IPS-20b (cell line): ENCODE data around the gene NCAM2.

Source experiments
- H3K27ac ChIP-seq: one replicate; pipeline ENCODE4 v1.5.1; 2013; ENCODE audit warnings: low read length
- H3K27me3 ChIP-seq: 2 replicates; pipeline ENCODE4 v1.6.1; 2013; ENCODE audit warnings: mild to moderate bottlenecking, low read length, inconsistent platforms; ENCODE audit not compliant: insufficient read depth
- H3K36me3 ChIP-seq: 2 replicates; pipeline ENCODE4 v1.6.1; 2013; ENCODE audit warnings: low read depth, mild to moderate bottlenecking, inconsistent platforms, low read length, moderate library complexity; ENCODE audit not compliant: insufficient read depth
- H3K4me1 ChIP-seq: 2 replicates; pipeline ENCODE4 v1.6.1; 2013; ENCODE audit warnings: mild to moderate bottlenecking, control low read depth, inconsistent platforms, low read length, moderate library complexity; ENCODE audit not compliant: insufficient read depth
- H3K4me3 ChIP-seq: 2 replicates; pipeline ENCODE4 v1.5.1; 2013; ENCODE audit warnings: mild to moderate bottlenecking, low read length, inconsistent platforms
- H3K9ac ChIP-seq: 2 replicates; pipeline ENCODE4 v1.6.1; 2013; ENCODE audit warnings: low read depth, mild to moderate bottlenecking, inconsistent platforms, low read length, moderate library complexity
- H3K9me3 ChIP-seq: 2 replicates; pipeline ENCODE4 v1.6.1; 2013; ENCODE audit warnings: mild to moderate bottlenecking, low read depth, low read length, inconsistent platforms; ENCODE audit not compliant: insufficient read depth

Gene NCAM2

GRCh38 chr21:21067375-21067774, 69.2 kb downstream of the NCAM2 start:
- no peak overlapping the region for H3K9ac ChIP-seq
- H3K4me1 ChIP-seq = no peaks in the 10 kb centered on the region
- H3K27me3 ChIP-seq = no peaks in the 10 kb centered on the region
- no peaks in the 10 kb centered on the region for H3K36me3 ChIP-seq
- H3K9me3 ChIP-seq = no peaks in the 10 kb centered on the region
- no peak overlapping the region for H3K4me3 ChIP-seq
- H3K27ac ChIP-seq = no peak overlapping the region

- H3K27me3 ChIP-seq = no peaks in the 10 kb centered on the region
- H3K9me3 ChIP-seq = no peaks in the 10 kb centered on the region
- H3K36me3 ChIP-seq = no peaks in the 10 kb centered on the region
- H3K4me3 ChIP-seq = no peak overlapping the region
- H3K9ac ChIP-seq = no peak overlapping the region
- H3K27ac ChIP-seq = no peak overlapping the region
- H3K4me1 ChIP-seq = no peaks in the 10 kb centered on the region; the same call in 1 of the 2 replicates
These were observed 76.1 kb downstream of the NCAM2 start for GRCh38 chr21:21074305-21074704.

DNA sequence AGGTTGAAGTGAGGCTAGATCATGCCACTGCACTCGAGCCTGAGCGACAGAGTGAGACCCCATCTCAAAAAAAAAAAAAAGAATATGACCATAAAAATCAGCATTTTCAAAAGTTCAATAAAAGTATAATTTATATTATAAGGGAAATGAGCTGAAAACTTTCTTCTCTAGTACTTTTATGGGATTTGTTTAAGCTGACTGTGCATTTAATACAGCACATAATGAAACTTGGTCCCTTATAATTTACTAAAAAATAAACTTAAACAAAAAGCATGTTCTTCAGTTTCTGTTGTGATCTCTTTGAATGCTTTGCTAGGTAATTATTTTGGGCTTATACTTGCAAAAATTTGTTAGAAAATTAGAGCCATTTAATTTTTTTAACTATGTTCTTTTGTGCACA, 77.8 kb downstream of the NCAM2 start:
- H3K4me3 ChIP-seq = no peak overlapping the region
- peaks cover 9% of the 10 kb centered on the region; the same call in 1 of the 2 replicates for H3K4me1 ChIP-seq
- H3K27me3 ChIP-seq = no peaks in the 10 kb centered on the region
- no peaks in the 10 kb centered on the region for H3K9me3 ChIP-seq
- no peak overlapping the region for H3K9ac ChIP-seq
- H3K27ac ChIP-seq = no peak overlapping the region
- H3K36me3 ChIP-seq = no peaks in the 10 kb centered on the region

- Histone ChIP-seq H3K9ac (no peak overlapping the region), H3K4me3 (no peak overlapping the region), H3K9me3 (no peaks in the 10 kb centered on the region)
These were observed 78.3 kb downstream of the NCAM2 start for GRCh38 chr21:21076491-21076890.

GRCh38 chr21:21079646-21080045, 81.4 kb downstream of the NCAM2 start:
- no peaks in the 10 kb centered on the region for H3K27me3 ChIP-seq
- H3K9me3 ChIP-seq = no peaks in the 10 kb centered on the region
- H3K4me1 ChIP-seq = peaks cover 9% of the 10 kb centered on the region; the same call in 1 of the 2 replicates
- no peak overlapping the region for H3K27ac ChIP-seq
- no peak overlapping the region for H3K4me3 ChIP-seq
- H3K36me3 ChIP-seq = no peaks in the 10 kb centered on the region
- no peak overlapping the region for H3K9ac ChIP-seq

More at GRCh38 chr21:21076491-21076890, 78.3 kb downstream of the NCAM2 start:
- Histone ChIP-seq H3K36me3 (no peaks in the 10 kb centered on the region), H3K27me3 (no peaks in the 10 kb centered on the region), H3K27ac (no peak overlapping the region), H3K4me1 (peaks cover 9% of the 10 kb centered on the region; the same call in 1 of the 2 replicates)

DNA sequence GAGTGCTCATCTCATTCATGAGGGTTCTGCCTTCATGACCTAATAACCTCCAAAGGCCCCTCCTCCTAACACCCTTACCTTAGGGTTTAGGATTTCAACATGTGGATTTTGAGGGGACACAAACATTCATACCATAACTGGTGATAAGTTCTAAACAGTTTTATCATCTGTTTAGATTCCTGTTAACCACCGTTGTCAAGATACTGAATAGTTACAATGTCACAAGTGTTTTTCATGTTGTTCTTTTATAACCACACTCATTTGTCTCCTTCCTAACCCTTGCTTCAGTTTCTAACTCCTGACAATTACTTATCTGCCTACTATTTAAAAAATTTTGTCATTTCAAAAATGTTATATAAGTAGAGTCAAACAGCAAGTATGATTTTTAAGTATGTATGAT, 86.0 kb downstream of the NCAM2 start:
- peaks cover 9% of the 10 kb centered on the region; the same call in 1 of the 2 replicates for H3K4me1 ChIP-seq
- no peaks in the 10 kb centered on the region for H3K9me3 ChIP-seq
- H3K9ac ChIP-seq = no peak overlapping the region
- H3K36me3 ChIP-seq = no peaks in the 10 kb centered on the region
- H3K4me3 ChIP-seq = no peak overlapping the region
- no peaks in the 10 kb centered on the region for H3K27me3 ChIP-seq
- H3K27ac ChIP-seq = no peak overlapping the region

GRCh38 chr21:21085206-21085605, 87.0 kb downstream of the NCAM2 start:
- Histone ChIP-seq H3K9me3 (no peaks in the 10 kb centered on the region), H3K27me3 (no peaks in the 10 kb centered on the region), H3K9ac (no peak overlapping the region)

DNA sequence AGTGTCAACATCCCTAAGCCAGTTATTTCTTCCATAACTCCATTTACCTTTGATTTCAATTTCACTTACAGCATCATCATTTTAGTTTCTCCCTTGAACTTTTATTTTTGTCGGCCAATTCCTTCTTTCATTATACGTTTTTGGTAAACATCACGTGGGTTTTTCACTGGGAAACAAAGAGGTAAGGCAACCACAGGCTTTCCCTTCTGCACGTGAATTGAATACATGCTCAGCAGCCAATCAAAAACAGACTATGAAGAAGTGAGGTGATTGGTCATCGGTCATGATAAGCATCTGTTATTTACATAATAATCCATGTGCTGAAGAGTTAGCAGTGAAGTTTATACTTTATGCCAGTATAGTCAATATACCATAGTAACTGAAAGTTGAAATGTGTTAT, 98.7 kb downstream of the NCAM2 start:
- Histone ChIP-seq H3K27me3 (no peaks in the 10 kb centered on the region), H3K4me3 (no peak overlapping the region), H3K27ac (no peak overlapping the region), H3K4me1 (no peaks in the 10 kb centered on the region), H3K9ac (no peak overlapping the region), H3K9me3 (no peaks in the 10 kb centered on the region), H3K36me3 (no peaks in the 10 kb centered on the region)

More at GRCh38 chr21:21085206-21085605, 87.0 kb downstream of the NCAM2 start:
- Histone ChIP-seq H3K4me1 (peaks cover under 1% of the 10 kb centered on the region; the same call in 1 of the 2 replicates), H3K36me3 (no peaks in the 10 kb centered on the region), H3K4me3 (no peak overlapping the region), H3K27ac (no peak overlapping the region)

- Histone ChIP-seq H3K4me3 (no peak overlapping the region), H3K9ac (no peak overlapping the region), H3K27ac (no peak overlapping the region), H3K9me3 (no peaks in the 10 kb centered on the region), H3K27me3 (no peaks in the 10 kb centered on the region), H3K4me1 (no peaks in the 10 kb centered on the region), H3K36me3 (no peaks in the 10 kb centered on the region)
These were observed 99.3 kb downstream of the NCAM2 start for GRCh38 chr21:21097466-21097865.

DNA sequence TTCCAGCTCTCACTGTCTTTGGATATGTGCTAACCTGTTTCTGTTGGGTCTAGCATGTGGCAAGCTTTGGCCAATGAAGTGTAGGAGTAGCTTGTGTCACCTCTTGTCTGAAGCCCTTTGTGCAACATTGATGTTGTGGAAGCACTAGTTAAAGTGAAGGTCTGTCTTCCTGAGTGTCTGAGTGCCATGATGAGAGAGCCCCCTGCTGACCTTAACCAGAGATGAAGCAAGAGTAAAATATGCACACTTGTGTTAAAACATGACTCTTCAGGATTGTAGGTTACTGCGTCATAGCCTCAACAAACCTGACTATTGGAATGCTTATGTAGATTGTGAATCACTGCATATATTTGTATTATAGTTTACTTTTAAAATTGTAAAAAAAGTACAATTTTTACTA, 103.7 kb downstream of the NCAM2 start:
- no peaks in the 10 kb centered on the region; the same call in 1 of the 2 replicates for H3K4me1 ChIP-seq
- no peak overlapping the region for H3K4me3 ChIP-seq
- no peak overlapping the region for H3K9ac ChIP-seq
- H3K27ac ChIP-seq = no peak overlapping the region
- H3K9me3 ChIP-seq = no peaks in the 10 kb centered on the region
- H3K27me3 ChIP-seq = no peaks in the 10 kb centered on the region
- H3K36me3 ChIP-seq = no peaks in the 10 kb centered on the region

DNA sequence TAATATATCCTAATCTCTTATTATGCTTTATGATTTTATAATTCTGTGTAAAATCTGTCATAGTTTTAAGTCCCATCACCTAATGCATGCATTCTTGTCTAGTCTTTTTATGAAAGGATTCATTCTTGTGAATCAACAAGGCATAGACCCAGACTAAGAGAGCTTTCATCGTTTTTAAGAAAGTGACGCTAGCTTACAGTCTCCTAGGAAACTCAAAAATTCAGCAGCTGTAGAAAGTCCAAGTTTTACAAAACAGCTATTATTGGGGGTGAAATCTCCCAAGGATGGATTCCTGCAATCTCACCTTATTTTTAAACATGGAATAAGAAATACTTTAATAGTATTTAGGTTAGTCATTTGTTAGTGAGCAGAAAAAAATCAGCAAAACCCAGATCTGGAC, 104.7 kb downstream of the NCAM2 start:
- Histone ChIP-seq H3K4me1 (no peaks in the 10 kb centered on the region; the same call in 1 of the 2 replicates), H3K27ac (no peak overlapping the region), H3K4me3 (no peak overlapping the region), H3K36me3 (no peaks in the 10 kb centered on the region), H3K27me3 (no peaks in the 10 kb centered on the region), H3K9me3 (no peaks in the 10 kb centered on the region), H3K9ac (no peak overlapping the region)

DNA sequence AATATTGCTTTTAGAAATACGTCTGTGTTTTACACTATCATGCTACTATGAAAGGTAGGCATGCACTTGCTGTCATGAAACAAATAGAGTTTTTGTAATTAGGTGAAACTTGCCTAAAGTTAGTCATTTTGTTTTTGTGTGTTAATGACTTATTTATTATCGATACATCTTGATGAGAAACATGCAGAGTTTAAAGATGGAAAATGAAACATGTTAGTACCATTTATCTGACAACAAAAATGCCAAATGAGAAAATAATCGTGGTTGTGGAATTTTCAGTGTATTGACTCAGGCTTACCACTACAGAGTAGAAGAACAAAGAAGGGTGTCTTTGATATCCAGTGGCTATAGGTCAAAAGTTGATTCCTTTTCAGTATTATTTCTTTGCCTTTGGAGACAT, 105.5 kb downstream of the NCAM2 start:
- no peaks in the 10 kb centered on the region for H3K36me3 ChIP-seq
- H3K4me1 ChIP-seq = no peaks in the 10 kb centered on the region; the same call in 1 of the 2 replicates
- no peak overlapping the region for H3K4me3 ChIP-seq
- H3K27ac ChIP-seq = no peak overlapping the region
- H3K9ac ChIP-seq = no peak overlapping the region
- no peaks in the 10 kb centered on the region for H3K27me3 ChIP-seq
- H3K9me3 ChIP-seq = no peaks in the 10 kb centered on the region
